NCI-H460 (cell line): Measurements from ENCODE around the gene TRAF7. TPM values are rescaled to one million over a fixed set of nuclear protein-coding genes. Genes with fewer than 3 reads are reported as not detected.
A peak's percentile ranks its signal among the peaks of the same experiment; 100 is the strongest.

Experiments used
- DNase-seq: peaks from one replicate; pipeline ENCODE4 v3.0.0-alpha.2; 2016; ENCODE audit warnings: low read depth; ENCODE audit errors: extremely low read depth
- total RNA-seq: library from RNA; depleted of rRNA; stranded (reverse); fragments of >200 nt; shearing (Covaris generic); gene quantifications from 2 replicates; pipeline ENCODE4 v1.2.3, GENCODE V29; 2014

TRAF7 gene
- total RNA-seq, 1 experiment from 2014 or later, result 52.8 TPM

DNA sequence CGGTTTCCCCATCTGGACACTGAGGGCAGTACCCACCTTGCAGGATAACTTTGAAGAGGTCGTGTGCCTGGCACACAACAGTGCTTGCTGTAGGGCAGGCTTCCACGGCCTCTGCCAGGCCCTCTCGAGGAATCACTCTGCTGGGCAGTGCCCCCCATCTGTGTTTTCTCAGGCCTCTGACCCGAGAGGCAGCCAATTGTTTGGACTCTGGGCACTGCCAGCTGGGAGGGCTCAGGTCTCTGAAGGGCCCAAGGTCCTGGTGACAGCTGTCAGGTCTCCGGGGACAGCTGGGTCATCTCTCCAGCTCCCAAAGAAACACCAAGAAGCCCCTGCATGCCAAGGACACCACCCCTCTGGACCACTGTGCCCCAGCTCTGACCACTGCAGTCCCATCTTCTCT, 8.2 kb upstream of the TRAF7 start:
- no peak for DNase-seq

- DNase-seq, result peak; percentile 78
Measured at GRCh38 chr16:2147981-2148671, 7.5 kb upstream of the TRAF7 start, which contains the start of gene RAB26. RAB26 (plus strand) TSS chr16:2148625; CDS start chr16:2148784, 159 bp downstream.

GRCh38 chr16:2148714-2149629, 6.6 kb upstream of the TRAF7 start:
- no peak for DNase-seq

- no peak for DNase-seq
Measured at GRCh38 chr16:2149630-2150417, 5.8 kb upstream of the TRAF7 start.

GRCh38 chr16:2150418-2151187, 5.0 kb upstream of the TRAF7 start:
- DNase-seq, result no peak

- no peak for DNase-seq
Measured at GRCh38 chr16:2151188-2152091, 4.1 kb upstream of the TRAF7 start.

DNA sequence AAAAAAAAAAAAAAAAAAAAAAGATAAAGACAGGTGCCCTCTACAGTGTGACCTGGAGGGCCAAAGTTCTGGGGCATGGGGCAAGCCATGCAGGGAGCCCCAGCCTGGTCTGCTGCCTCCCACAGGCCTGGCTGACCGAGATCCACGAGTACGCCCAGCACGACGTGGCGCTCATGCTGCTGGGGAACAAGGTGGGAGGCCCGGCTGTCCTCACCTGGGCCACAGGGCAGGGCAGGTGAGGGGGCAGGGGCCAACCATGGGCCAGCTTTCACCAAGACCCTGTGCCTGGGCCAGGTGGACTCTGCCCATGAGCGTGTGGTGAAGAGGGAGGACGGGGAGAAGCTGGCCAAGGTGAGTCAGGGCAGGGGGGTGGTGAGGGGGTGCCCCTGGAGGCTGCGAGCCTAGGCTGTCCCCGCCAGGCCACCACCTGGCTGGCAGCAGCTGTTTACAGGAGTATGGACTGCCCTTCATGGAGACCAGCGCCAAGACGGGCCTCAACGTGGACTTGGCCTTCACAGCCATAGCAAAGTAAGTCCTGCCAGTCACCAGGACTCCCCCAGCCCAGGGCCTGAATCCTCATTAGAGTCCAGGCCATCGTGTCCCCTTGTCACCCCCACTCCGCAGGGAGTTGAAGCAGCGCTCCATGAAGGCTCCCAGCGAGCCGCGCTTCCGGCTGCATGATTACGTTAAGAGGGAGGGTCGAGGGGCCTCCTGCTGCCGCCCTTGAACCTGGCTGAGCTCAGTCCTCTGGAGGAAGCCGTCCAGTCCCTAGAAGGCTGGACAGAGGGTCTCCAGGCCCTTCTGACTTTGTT, 2.7 kb upstream of the TRAF7 start:
- no peak for DNase-seq

DNA sequence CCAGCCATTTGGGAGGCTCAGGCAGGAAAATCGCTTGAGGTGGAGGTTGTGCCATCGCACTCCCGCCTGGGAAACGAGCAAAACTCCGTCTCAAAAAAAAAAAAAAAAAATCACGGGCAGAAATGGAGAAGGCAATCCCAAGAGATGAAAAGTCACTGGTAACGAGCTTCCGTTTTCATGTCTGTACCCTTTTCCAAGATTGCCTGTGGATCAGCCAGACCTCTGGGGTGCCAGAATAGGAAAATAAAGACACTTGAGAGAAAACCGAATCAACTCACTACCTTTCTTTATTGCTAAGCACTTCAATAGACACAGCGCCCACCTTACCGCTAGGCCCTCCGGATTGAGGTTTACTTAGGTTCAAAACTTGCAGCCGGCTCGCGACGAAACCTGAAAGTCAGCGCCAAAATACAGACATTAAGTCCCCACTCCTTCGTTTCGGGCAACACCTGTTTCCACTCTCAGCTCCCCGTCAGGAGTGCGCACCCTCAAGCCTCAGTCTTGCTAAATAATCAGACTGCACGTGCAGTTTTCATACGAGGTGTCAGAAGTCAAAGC, 970 bp upstream of the TRAF7 start:
- no peak for DNase-seq

DNA sequence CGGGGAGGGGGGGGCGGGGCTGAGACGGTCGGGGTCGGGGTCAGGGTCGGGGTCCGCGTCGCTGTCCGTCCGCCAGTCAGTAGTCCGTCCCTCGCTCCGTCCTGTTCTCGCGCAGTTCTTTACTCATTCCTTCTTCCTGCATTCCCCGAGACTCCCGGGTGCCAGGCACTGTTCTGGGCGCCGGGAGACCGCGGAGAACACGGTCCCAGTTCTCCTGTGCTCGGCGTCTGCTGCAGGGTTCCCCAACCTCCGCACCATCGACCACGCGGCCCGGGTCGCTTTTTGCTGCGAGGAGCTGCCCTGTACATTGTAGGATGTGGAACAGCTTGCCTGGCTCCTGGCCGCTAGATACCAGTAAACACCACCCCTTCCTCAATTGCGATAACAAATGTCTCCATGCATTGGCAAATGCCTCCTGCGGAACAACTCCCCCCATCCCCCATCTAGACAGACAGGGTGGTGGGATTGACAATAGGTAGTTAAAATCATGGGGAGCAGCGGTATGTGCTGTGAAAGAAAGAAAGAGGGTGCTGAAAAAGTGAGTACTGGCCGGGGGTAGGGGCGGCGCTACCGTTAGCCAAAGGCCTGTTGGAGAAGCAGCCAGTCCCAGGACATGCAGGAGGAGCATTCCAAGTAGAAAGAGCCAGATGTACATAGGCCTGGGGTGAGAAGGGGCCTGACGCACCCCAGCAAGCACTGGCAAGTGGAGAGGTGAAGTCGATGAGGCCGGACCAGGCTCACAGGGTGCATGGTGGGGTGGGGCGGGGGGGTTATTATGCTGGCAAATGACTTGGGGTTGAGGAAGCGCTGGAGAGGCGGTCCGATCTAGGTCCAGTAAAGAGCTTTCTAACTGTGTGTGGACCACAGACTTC, 631 bp downstream of the TRAF7 start:
- no peak for DNase-seq

- DNase-seq, result no peak
Measured at GRCh38 chr16:2156849-2157224, 1.3 kb downstream of the TRAF7 start.

GRCh38 chr16:2157480-2158261, 2.1 kb downstream of the TRAF7 start:
- DNase-seq, result no peak

DNA sequence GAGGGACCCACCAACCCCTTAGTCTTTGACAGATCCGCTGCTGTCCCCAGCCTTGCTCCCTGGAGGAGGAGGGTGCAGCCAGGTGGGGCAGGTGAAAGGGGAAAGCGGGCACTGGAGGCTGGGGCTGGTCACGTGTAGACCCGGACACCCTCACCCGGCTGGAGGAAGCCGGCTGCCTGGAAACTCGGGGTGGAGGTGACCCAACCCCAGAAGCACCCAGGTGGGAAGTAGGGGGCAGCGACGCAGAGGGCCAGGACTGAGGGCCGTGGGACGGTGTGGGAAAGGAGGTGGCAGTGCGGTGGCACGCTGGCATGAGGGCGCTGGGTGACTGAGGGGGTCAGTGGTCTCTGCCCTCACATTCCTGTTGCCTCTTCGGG, 2.7 kb downstream of the TRAF7 start:
- DNase-seq, result no peak

DNA sequence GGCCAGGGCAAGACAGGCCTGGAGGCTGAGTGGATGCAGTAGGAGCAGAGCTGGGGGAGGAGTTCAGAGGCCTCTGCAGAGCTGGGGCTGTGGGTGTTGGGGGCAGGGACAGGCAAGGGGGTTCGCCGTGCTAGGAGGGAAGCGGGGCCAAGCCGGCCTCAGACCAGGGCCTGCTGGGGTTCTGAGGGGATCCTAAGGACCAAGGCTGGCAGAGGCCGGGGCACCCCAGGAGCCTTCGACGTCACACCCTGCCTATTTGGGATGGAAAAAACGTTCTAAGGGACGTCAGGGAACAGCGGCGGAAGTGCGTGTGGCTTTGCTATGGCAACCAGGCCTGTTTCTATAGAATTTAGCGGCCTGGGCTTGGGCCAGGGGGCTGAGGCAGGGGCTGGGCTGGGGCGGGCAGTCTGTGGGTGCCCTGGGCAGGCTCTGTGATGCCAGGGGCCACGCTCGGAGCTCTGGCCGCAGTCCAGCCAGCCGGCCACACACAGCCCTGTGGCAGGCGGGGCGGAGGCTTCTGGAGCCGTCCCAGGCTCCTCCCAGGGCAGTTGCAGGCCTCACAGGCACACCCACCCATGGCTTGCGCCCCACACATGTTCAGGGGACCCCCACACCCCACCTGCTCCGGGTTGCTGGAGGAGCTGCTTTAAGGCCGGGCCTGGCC, 3.7 kb downstream of the TRAF7 start:
- no peak for DNase-seq

DNA sequence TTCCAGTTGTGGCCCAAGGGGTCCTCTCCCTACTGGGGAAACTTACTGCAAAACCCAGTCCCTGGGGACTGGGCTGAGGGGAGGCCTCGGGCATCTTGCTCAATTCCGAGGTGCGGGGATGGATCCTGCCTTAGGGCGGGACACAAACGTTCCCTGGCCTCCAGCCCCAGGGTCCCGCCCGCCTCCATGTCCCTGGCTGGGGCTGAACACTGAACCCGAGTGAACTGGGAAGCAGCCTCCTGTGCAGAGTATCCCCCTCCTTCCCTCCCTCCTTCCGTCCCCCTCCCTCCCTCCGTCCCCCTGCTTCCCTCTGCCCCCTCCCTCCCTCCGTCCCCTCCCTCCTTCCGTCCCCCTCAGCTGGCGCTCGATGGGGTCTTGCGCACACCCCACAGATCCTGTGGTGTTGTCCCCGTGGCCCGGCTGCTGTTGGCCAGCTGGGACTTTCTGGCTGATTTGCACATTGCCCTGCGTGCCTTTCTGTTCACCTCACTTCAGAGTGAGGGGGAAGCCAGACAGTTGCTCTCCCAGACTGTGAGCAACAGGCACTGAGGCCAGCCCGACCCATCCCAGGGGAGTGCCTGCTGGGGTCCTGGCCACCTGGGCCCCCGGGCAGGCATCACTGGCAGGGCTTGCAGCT, 5.5 kb downstream of the TRAF7 start:
- no peak for DNase-seq

DNA sequence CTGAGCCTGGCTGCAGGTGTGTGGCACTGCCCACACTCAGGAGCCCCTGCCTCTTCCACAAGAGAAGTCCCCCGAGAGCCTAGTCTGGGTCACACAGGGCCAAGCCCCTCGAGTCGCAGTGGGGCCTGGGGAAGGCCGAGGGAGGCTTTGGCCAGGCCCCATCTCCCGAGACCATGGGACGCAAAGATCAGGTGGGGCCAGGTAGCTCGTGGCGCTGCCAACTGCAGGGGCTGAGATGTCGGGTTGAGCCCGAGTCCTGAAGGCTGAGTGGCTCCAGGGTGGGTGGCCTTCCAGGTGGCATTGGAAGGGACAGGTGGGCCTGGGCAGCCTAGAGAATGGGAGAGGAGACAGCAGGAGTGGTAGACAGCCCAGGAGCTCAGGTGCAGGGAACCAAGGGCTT, 6.3 kb downstream of the TRAF7 start:
- DNase-seq, result no peak
